Neural cell (in vitro differentiated cells): ENCODE results near the gene WWTR1. TPM values are rescaled to one million over a fixed set of nuclear protein-coding genes. Genes with fewer than 3 reads are reported as not detected.
A peak's percentile ranks its signal among the peaks of the same experiment; 100 is the strongest.

Source experiments
- H2AFZ ChIP-seq: fragments of 200-600, 300-800 bp; sonication (generic), shearing (Covaris generic); 2 replicates; pipeline ENCODE4 v1.6.0; 2014; ENCODE audit warnings: low read depth, mild to moderate bottlenecking, antibody characterized with exemption, low read length, moderate library complexity
- H3F3A ChIP-seq: fragments of 200-600 bp; shearing (Covaris generic); 2 replicates; pipeline ENCODE4 v1.6.1; 2016; ENCODE audit warnings: mild to moderate bottlenecking, moderate library complexity, mixed read lengths, antibody characterized with exemption, low read length; ENCODE audit not compliant: insufficient read depth, poor library complexity, severe bottlenecking
- H3K27ac ChIP-seq: fragments of 200-600, 300-800 bp; sonication (generic), shearing (Covaris generic); 2 replicates; pipeline ENCODE4 v1.5.1; 2014; ENCODE audit warnings: mild to moderate bottlenecking, low read length, moderate library complexity
- H3K27me3 ChIP-seq: fragments of 300-800, 200-600 bp; sonication (generic), shearing (Covaris generic); 2 replicates; pipeline ENCODE4 v1.6.0; 2014; ENCODE audit warnings: mild to moderate bottlenecking, low read depth, low read length, moderate library complexity; ENCODE audit not compliant: insufficient read depth
- H3K36me3 ChIP-seq: fragments of 300-800, 200-600 bp; sonication (generic), shearing (Covaris generic); 2 replicates; pipeline ENCODE4 v1.5.1; 2014; ENCODE audit warnings: mild to moderate bottlenecking, antibody characterized with exemption, low read length, moderate library complexity; ENCODE audit not compliant: insufficient read depth
- H3K4me2 ChIP-seq: fragments of 300-800, 200-600 bp; sonication (generic), shearing (Covaris generic); 2 replicates; pipeline ENCODE4 v1.6.0; 2014; ENCODE audit warnings: mild to moderate bottlenecking, low read length
- H3K4me3 ChIP-seq: fragments of 300-800, 200-600 bp; sonication (generic), shearing (Covaris generic); 2 replicates; pipeline ENCODE4 v1.5.1; 2014; ENCODE audit warnings: mild to moderate bottlenecking, low read length, moderate library complexity
- H3K79me2 ChIP-seq: fragments of 200-600 bp; shearing (Covaris generic); replicated peaks from 2 replicates; pipeline ENCODE4 v1.6.0; 2014; ENCODE audit warnings: mild to moderate bottlenecking, low read length, moderate library complexity; ENCODE audit not compliant: insufficient read depth
- H3K9ac ChIP-seq: fragments of 300-800, 200-600 bp; sonication (generic), shearing (Covaris generic); 2 replicates; pipeline ENCODE4 v1.6.1; 2016; ENCODE audit warnings: mild to moderate bottlenecking, low read length, mixed read lengths
- H3K9me2 ChIP-seq: fragments of 200-600 bp; shearing (Covaris generic); 2 replicates; pipeline ENCODE4 v1.6.1; 2016; ENCODE audit warnings: mild to moderate bottlenecking, low read length, mixed read lengths; ENCODE audit not compliant: insufficient read depth
- H3K9me3 ChIP-seq: fragments of 200-600, 300-800 bp; sonication (generic), shearing (Covaris generic); 2 replicates; pipeline ENCODE4 v1.6.1; 2016; ENCODE audit warnings: mild to moderate bottlenecking, mixed run types, low read length, moderate library complexity, mixed read lengths
- H4K20me1 ChIP-seq: fragments of 200-600 bp; shearing (Covaris generic); 2 replicates; pipeline ENCODE4 v1.6.1; 2016; ENCODE audit warnings: mild to moderate bottlenecking, mixed run types; ENCODE audit not compliant: insufficient read depth
- CTCF ChIP-seq: fragments of 450-650 bp; IDR thresholded peaks from 2 replicates; pipeline ENCODE4 v1.5.1; 2014; ENCODE audit warnings: antibody characterized with exemption, mild to moderate bottlenecking, moderate library complexity; ENCODE audit not compliant: poor library complexity, severe bottlenecking
- EP300 ChIP-seq: fragments of 450-650 bp; conservative IDR thresholded peaks from 2 replicates; pipeline ENCODE4 v1.6.1; 2014; ENCODE audit warnings: antibody characterized with exemption, mild to moderate bottlenecking, moderate library complexity; ENCODE audit not compliant: poor library complexity, severe bottlenecking
- EZH2 ChIP-seq: fragments of 200-600, 300-800 bp; shearing (Covaris generic), sonication (generic); IDR thresholded peaks from 2 replicates; pipeline ENCODE4 v1.6.1; 2014; ENCODE audit warnings: antibody characterized with exemption, low read length, borderline replicate concordance, mild to moderate bottlenecking; ENCODE audit not compliant: insufficient read depth, poor library complexity, severe bottlenecking
- MXI1 ChIP-seq: fragments of 450-650 bp; conservative IDR thresholded peaks from 2 replicates; pipeline ENCODE4 v1.6.1; 2014; ENCODE audit warnings: antibody characterized with exemption, mild to moderate bottlenecking; ENCODE audit not compliant: poor library complexity, severe bottlenecking
- POLR2AphosphoS5 ChIP-seq: IDR thresholded peaks from 2 replicates; pipeline ENCODE4 v1.6.1; 2012
- RAD21 ChIP-seq: fragments of 450-650 bp; conservative IDR thresholded peaks from 2 replicates; pipeline ENCODE4 v1.6.1; 2014; ENCODE audit warnings: antibody characterized with exemption, mild to moderate bottlenecking, moderate library complexity
- REST ChIP-seq: IDR thresholded peaks from 2 replicates; pipeline ENCODE4 v1.6.1; 2012; ENCODE audit warnings: borderline replicate concordance
- SMC3 ChIP-seq: fragments of 450-650 bp; conservative IDR thresholded peaks from 2 replicates; pipeline ENCODE4 v1.6.1; 2014; ENCODE audit warnings: antibody characterized with exemption, mild to moderate bottlenecking, moderate library complexity; ENCODE audit not compliant: poor library complexity
- TAF1 ChIP-seq: IDR thresholded peaks from 2 replicates; pipeline ENCODE4 v1.6.1; 2012; ENCODE audit warnings: low read depth
- polyA plus RNA-seq: library from polyadenylated mRNA; depleted of rRNA; stranded (reverse); fragments of >200 nt; gene quantifications from 2 replicates; pipeline ENCODE4 v1.2.3, GENCODE V29; 2014

The WWTR1 gene
- polyA plus RNA-seq, 1 donor from 2014 or later = 0.97 TPM

DNA sequence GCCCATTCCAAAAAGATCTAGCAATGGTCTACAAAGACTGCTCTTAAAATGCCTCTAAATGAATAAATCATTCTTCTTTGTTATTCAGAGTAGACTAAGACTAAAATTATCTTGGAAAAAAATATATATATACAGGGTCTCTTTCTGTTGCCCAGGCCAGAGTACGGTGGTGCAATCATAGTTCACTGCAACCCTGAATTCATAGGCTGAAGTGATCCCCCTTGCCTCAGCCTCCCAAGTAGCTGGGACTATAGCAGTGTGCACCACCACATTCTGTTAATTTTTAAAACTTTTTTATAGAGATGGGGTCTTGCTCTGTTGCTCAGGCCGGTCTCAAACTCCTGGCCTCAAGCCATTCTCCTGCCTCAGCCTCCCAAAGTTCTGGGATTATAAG is 18.7 kb downstream of the WWTR1 start:
- H3K27ac ChIP-seq = peak overlapping the region; percentile 72

More for the DNA sequence above, 18.7 kb downstream of the WWTR1 start:
- Histone ChIP-seq H3K9me3 (no peaks in the 10 kb centered on the region), H3F3A (no peaks in the 10 kb centered on the region), H2AFZ (no peak overlapping the region), H3K4me2 (peak overlapping the region; percentile 44), H3K4me3 (peak overlapping the region; percentile 55), H3K27me3 (no peaks in the 10 kb centered on the region), H4K20me1 (no peaks in the 10 kb centered on the region), H3K9me2 (no peaks in the 10 kb centered on the region), H3K79me2 (no peaks in the 10 kb centered on the region), H3K9ac (peak overlapping the region; percentile 36), H3K36me3 (no peaks in the 10 kb centered on the region)
- TF ChIP-seq RAD21 = no peak
- no peak for TF ChIP-seq SMC3
- no peak for TF ChIP-seq POLR2AphosphoS5
- TF ChIP-seq MXI1 = no peak
- no peak for TF ChIP-seq EZH2
- TF ChIP-seq REST = no peak
- no peak for TF ChIP-seq CTCF
- TF ChIP-seq TAF1 = no peak
- no peak for TF ChIP-seq EP300
